Fibroblast of lung (primary cell): ENCODE results near the gene SBNO2. TPM values are rescaled to one million over a fixed set of nuclear protein-coding genes. Genes with fewer than 3 reads are reported as not detected.

Source experiments
- DNase-seq, 2 donors: peaks; one replicate each; pipeline versions ENCODE4 v3.0.0 to v3.0.0-alpha.2; 2010; ENCODE audit warnings: low read depth in 2 of 2
- H2AFZ ChIP-seq: 2 replicates; pipeline ENCODE4 v1.5.1; 2012; ENCODE audit warnings: low read length, control low read depth, inconsistent platforms
- H3K27ac ChIP-seq: 2 replicates; pipeline ENCODE4 v1.5.1; 2011; ENCODE audit warnings: low read length, control low read depth; ENCODE audit not compliant: insufficient read depth
- H3K27me3 ChIP-seq: 2 replicates; pipeline ENCODE4 v1.5.1; 2011; ENCODE audit warnings: mild to moderate bottlenecking, low read length; ENCODE audit not compliant: control insufficient read depth, insufficient read depth
- H3K36me3 ChIP-seq: 2 replicates; pipeline ENCODE4 v1.5.1; 2011; ENCODE audit warnings: low read length; ENCODE audit not compliant: control insufficient read depth, insufficient read depth
- H3K4me1 ChIP-seq: 2 replicates; pipeline ENCODE4 v1.5.1; 2011; ENCODE audit warnings: low read length; ENCODE audit not compliant: control insufficient read depth, insufficient read depth; ENCODE audit errors: extremely low read depth
- H3K4me2 ChIP-seq: 2 replicates; pipeline ENCODE4 v1.5.1; 2011; ENCODE audit warnings: low read length, control low read depth; ENCODE audit not compliant: insufficient read depth; ENCODE audit errors: extremely low read depth
- H3K4me3 ChIP-seq, 4 experiments: fragments of 200-600 bp in 1 of 4; sonication (generic) in 1 of 4; replicated peaks in 1 of 4; 2 replicates each; pipeline ENCODE4 v1.5.1; 2011 to 2016; ENCODE audit warnings: low read length in 4 of 4, low read depth in 3 of 4, mild to moderate bottlenecking in 3 of 4, control low read depth in 2 of 4, inconsistent platforms in 1 of 4, mixed read lengths in 1 of 4; ENCODE audit not compliant: insufficient read depth in 1 of 4; ENCODE audit errors: control extremely low read depth in 1 of 4
- H3K79me2 ChIP-seq: 2 replicates; pipeline ENCODE4 v1.5.1; 2012; ENCODE audit warnings: mild to moderate bottlenecking, low read length, inconsistent platforms; ENCODE audit not compliant: control insufficient read depth, insufficient read depth
- H3K9ac ChIP-seq: 2 replicates; pipeline ENCODE4 v1.5.1; 2011; ENCODE audit warnings: mild to moderate bottlenecking, low read length, control low read depth; ENCODE audit not compliant: insufficient read depth
- H3K9me3 ChIP-seq: 2 replicates; pipeline ENCODE4 v1.5.1; 2012; ENCODE audit warnings: low read depth, low read length; ENCODE audit not compliant: control insufficient read depth, insufficient read depth
- H4K20me1 ChIP-seq: 2 replicates; pipeline ENCODE4 v1.5.1; 2011; ENCODE audit warnings: low read length; ENCODE audit not compliant: control insufficient read depth, insufficient read depth; ENCODE audit errors: extremely low read depth
- CTCF ChIP-seq, 2 donors: IDR thresholded peaks in 1 of 2; conservative IDR thresholded peaks in 1 of 2; 1 replicate in 1 of 2; 2 replicates in 1 of 2; pipeline ENCODE4 v1.5.1; 2011 to 2012; ENCODE audit warnings: low read length in 2 of 2, control low read depth in 1 of 2, inconsistent platforms in 1 of 2, low read depth in 1 of 2, mild to moderate bottlenecking in 1 of 2
- EZH2 ChIP-seq: IDR thresholded peaks from 2 replicates; pipeline ENCODE4 v1.5.1; 2012; ENCODE audit warnings: low read length, control low read depth, mild to moderate bottlenecking; ENCODE audit errors: missing control alignments
- polyA plus RNA-seq, 2 donors: library from polyadenylated mRNA; depleted of rRNA in 1 of 2; stranded (reverse) in 1 of 2; unstranded in 1 of 2; fragments of >200 nt; gene quantifications; 2 replicates each; pipeline ENCODE4 v1.2.1, GENCODE V29; 2011 to 2012; ENCODE audit warnings: missing spikeins in 1 of 2
- total RNA-seq: library from RNA; depleted of rRNA; stranded (reverse); fragments of >200 nt; gene quantifications from 2 replicates; pipeline ENCODE4 v1.2.1, GENCODE V29; 2014

SBNO2 gene
- total and polyA plus RNA-seq, 2 donors (not counting 1 experiment from before 2014, with no cell fraction given): 12.6 to 55.8 TPM

GRCh38 chr19:1086613-1087012, 87.5 kb downstream of the SBNO2 start:
- H3K4me2 ChIP-seq: no peak overlapping the region
- H3K27ac ChIP-seq: no peak overlapping the region
- no peaks in the 10 kb centered on the region for H4K20me1 ChIP-seq
- no peak overlapping the region for H3K4me3 ChIP-seq
- no peaks in the 10 kb centered on the region for H3K9me3 ChIP-seq
- H3K9ac ChIP-seq: no peak overlapping the region
- TF ChIP-seq EZH2 (no peak), CTCF (conservative IDR thresholded peaks at IDR 0.05 in 1 of 2, IDR thresholded peaks at IDR 0.05 in 1 of 2; ENCODE audit: low read depth in 1 of 2, low read length in 2 of 2) (no peak)
- H3K79me2 ChIP-seq: no peaks in the 10 kb centered on the region
- no peak overlapping the region for H2AFZ ChIP-seq
- H3K36me3 ChIP-seq: peaks cover 19% of the 10 kb centered on the region
- no peaks in the 10 kb centered on the region for H3K4me1 ChIP-seq
- H3K27me3 ChIP-seq: no peaks in the 10 kb centered on the region
- no peak for DNase-seq

- no peak overlapping the region for H2AFZ ChIP-seq
- H3K36me3 ChIP-seq: peaks cover 14% of the 10 kb centered on the region
- H4K20me1 ChIP-seq: no peaks in the 10 kb centered on the region
- TF ChIP-seq EZH2: no peak
- no peak for TF ChIP-seq CTCF (conservative IDR thresholded peaks at IDR 0.05 in 1 of 2, IDR thresholded peaks at IDR 0.05 in 1 of 2; ENCODE audit: low read depth in 1 of 2, low read length in 2 of 2)
- no peaks in the 10 kb centered on the region for H3K9me3 ChIP-seq
- no peak overlapping the region for H3K9ac ChIP-seq
- no peak overlapping the region for H3K27ac ChIP-seq
- H3K27me3 ChIP-seq: no peaks in the 10 kb centered on the region
- no peaks in the 10 kb centered on the region for H3K79me2 ChIP-seq
- H3K4me2 ChIP-seq: no peak overlapping the region
- DNase-seq: no peak
- no peak overlapping the region for H3K4me3 ChIP-seq
- H3K4me1 ChIP-seq: no peaks in the 10 kb centered on the region
Measured at GRCh38 chr19:1085676-1086442, 88.2 kb downstream of the SBNO2 start.

- Histone ChIP-seq H2AFZ (no peak overlapping the region), H4K20me1 (no peaks in the 10 kb centered on the region), H3K9me3 (no peaks in the 10 kb centered on the region), H3K27me3 (no peaks in the 10 kb centered on the region), H3K36me3 (peaks cover 11% of the 10 kb centered on the region), H3K9ac (no peak overlapping the region), H3K4me2 (no peak overlapping the region), H3K4me3 (no peak overlapping the region), H3K79me2 (no peaks in the 10 kb centered on the region), H3K27ac (no peak overlapping the region), H3K4me1 (no peaks in the 10 kb centered on the region)
- DNase-seq: no peak
- TF ChIP-seq CTCF (conservative IDR thresholded peaks at IDR 0.05 in 1 of 2, IDR thresholded peaks at IDR 0.05 in 1 of 2; ENCODE audit: low read depth in 1 of 2, low read length in 2 of 2) (no peak), EZH2 (no peak)
Measured at GRCh38 chr19:1085053-1085658, 88.9 kb downstream of the SBNO2 start.
